Loucy (cell line): ENCODE results near the gene ODF2.

Source experiments
- H2AFZ ChIP-seq: fragments of 200-600 bp; sonication (generic); 2 replicates; pipeline ENCODE4 v1.6.0; 2016; ENCODE audit warnings: antibody characterized with exemption, mild to moderate bottlenecking, low read length, moderate library complexity
- H3F3A ChIP-seq: fragments of 200-600 bp; 2 replicates; pipeline ENCODE4 v1.6.0; 2016; ENCODE audit warnings: antibody characterized with exemption, low read depth, mild to moderate bottlenecking
- H3K27me3 ChIP-seq: fragments of 200-600 bp; sonication (generic); 2 replicates; pipeline ENCODE4 v1.6.1; 2014; ENCODE audit warnings: low read length, mild to moderate bottlenecking; ENCODE audit not compliant: insufficient read depth, poor library complexity, severe bottlenecking
- H3K36me3 ChIP-seq: fragments of 200-600 bp; sonication (generic); 2 replicates; pipeline ENCODE4 v1.6.1; 2016; ENCODE audit warnings: low read length; ENCODE audit not compliant: insufficient read depth
- H3K4me1 ChIP-seq: fragments of 200-600 bp; sonication (generic); 2 replicates; pipeline ENCODE4 v1.5.1; 2014; ENCODE audit warnings: low read length, mild to moderate bottlenecking; ENCODE audit not compliant: insufficient read depth, poor library complexity, severe bottlenecking
- H3K4me2 ChIP-seq: fragments of 200-600 bp; sonication (generic); 2 replicates; pipeline ENCODE4 v1.6.0; 2014; ENCODE audit warnings: antibody characterized with exemption, low read length, low read depth, mild to moderate bottlenecking; ENCODE audit not compliant: poor library complexity, severe bottlenecking
- H3K4me3 ChIP-seq: fragments of 200-600 bp; sonication (generic); 2 replicates; pipeline ENCODE4 v1.5.1; 2014; ENCODE audit warnings: low read length, mild to moderate bottlenecking, mixed read lengths; ENCODE audit not compliant: poor library complexity, severe bottlenecking
- H3K79me2 ChIP-seq: fragments of 200-600 bp; sonication (generic); 2 replicates; pipeline ENCODE4 v1.6.1; 2014; ENCODE audit warnings: low read length; ENCODE audit not compliant: insufficient read depth
- H3K9ac ChIP-seq: fragments of 200-600 bp; sonication (generic); 2 replicates; pipeline ENCODE4 v1.6.0; 2014; ENCODE audit warnings: mild to moderate bottlenecking, low read depth, low read length, moderate library complexity; ENCODE audit not compliant: poor library complexity, severe bottlenecking
- H3K9me2 ChIP-seq: fragments of 200-600 bp; sonication (generic); replicated peaks from 2 replicates; pipeline ENCODE4 v1.6.1; 2016; ENCODE audit warnings: low read depth, low read length, mixed read lengths
- H3K9me3 ChIP-seq: fragments of 200-600 bp; sonication (generic); 2 replicates; pipeline ENCODE4 v1.6.1; 2014; ENCODE audit warnings: mild to moderate bottlenecking, antibody characterized with exemption, low read length, low read depth; ENCODE audit not compliant: insufficient read depth
- H4K20me1 ChIP-seq: fragments of 200-600 bp; sonication (generic); 2 replicates; pipeline ENCODE4 v1.6.0; 2014; ENCODE audit warnings: antibody characterized with exemption, low read length, mild to moderate bottlenecking; ENCODE audit not compliant: insufficient read depth, poor library complexity, severe bottlenecking
- EZH2phosphoT487 ChIP-seq: fragments of 200-600 bp; IDR thresholded peaks from 2 replicates; pipeline ENCODE4 v1.6.1; 2018; ENCODE audit warnings: antibody characterized with exemption, mild to moderate bottlenecking, moderate library complexity, borderline replicate concordance
- TF ChIP-seq, protein P1 (sequence below): fragments of 200-600 bp; sonication (generic); conservative IDR thresholded peaks from 2 replicates; pipeline ENCODE4 v1.5.1; 2014; ENCODE audit warnings: mild to moderate bottlenecking, antibody characterized with exemption, low read length

ODF2 gene

DNA sequence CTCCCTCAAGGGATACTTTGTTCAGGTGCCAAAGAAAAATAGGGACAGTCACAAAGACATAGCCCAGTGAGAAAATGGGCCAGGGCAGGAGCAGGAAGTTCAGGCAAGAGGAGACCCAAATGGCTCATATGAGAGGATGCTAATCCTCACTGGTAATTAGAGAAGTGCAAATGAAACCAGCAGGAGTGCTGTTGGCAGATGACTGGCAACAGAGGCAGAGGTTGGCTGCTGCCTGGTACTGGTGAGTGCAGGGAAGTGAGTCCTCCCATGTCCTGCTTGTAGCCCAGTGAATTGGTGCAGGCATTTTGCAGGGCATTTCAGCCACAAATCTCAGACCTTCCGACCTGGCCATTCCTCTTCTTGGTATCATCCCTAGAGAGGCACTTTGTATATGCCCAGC lies 23.5 kb downstream of the ODF2 start:
- Histone ChIP-seq H2AFZ (no peak overlapping the region), H3K4me2 (no peak overlapping the region), H3F3A (no peaks in the 10 kb centered on the region), H3K4me1 (no peaks in the 10 kb centered on the region), H3K9ac (no peak overlapping the region), H4K20me1 (no peaks in the 10 kb centered on the region), H3K36me3 (peaks cover 55% of the 10 kb centered on the region; the same call in 1 of the 2 replicates), H3K9me3 (no peaks in the 10 kb centered on the region), H3K79me2 (no peaks in the 10 kb centered on the region), H3K27me3 (no peaks in the 10 kb centered on the region), H3K4me3 (no peak overlapping the region), H3K9me2 (no peaks in the 10 kb centered on the region)
- no peak for TF ChIP-seq EZH2phosphoT487
- TF ChIP-seq, protein P1, sequence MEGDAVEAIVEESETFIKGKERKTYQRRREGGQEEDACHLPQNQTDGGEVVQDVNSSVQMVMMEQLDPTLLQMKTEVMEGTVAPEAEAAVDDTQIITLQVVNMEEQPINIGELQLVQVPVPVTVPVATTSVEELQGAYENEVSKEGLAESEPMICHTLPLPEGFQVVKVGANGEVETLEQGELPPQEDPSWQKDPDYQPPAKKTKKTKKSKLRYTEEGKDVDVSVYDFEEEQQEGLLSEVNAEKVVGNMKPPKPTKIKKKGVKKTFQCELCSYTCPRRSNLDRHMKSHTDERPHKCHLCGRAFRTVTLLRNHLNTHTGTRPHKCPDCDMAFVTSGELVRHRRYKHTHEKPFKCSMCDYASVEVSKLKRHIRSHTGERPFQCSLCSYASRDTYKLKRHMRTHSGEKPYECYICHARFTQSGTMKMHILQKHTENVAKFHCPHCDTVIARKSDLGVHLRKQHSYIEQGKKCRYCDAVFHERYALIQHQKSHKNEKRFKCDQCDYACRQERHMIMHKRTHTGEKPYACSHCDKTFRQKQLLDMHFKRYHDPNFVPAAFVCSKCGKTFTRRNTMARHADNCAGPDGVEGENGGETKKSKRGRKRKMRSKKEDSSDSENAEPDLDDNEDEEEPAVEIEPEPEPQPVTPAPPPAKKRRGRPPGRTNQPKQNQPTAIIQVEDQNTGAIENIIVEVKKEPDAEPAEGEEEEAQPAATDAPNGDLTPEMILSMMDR: no peak

DNA sequence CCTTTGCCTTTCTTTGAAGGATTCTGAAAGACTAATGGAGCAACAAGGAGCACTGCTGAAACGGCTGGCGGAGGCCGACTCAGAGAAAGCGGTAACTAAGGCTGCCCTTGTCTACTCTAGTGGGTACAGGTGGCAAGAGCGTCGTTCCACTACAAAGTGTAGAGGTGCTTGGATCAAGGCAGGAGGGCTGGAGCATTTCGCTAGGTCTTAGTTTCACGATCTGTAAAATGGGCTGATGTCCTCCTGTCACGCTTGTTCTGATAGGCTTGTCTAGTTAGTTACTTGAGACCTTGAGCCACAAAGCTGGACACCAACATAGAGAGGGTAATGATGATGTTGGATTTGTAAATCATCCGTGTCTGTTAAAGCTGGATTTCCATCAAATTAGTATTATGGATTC lies 25.8 kb downstream of the ODF2 start:
- no peak overlapping the region for H3K4me2 ChIP-seq
- no peaks in the 10 kb centered on the region for H3K9me3 ChIP-seq
- H3K36me3 ChIP-seq: peaks cover 64% of the 10 kb centered on the region; the same call in 1 of the 2 replicates
- no peaks in the 10 kb centered on the region for H3K4me1 ChIP-seq
- TF ChIP-seq, protein P1: no peak
- TF ChIP-seq EZH2phosphoT487: no peak
- no peak overlapping the region for H3K9ac ChIP-seq
- H3K27me3 ChIP-seq: no peaks in the 10 kb centered on the region
- no peak overlapping the region for H2AFZ ChIP-seq
- no peaks in the 10 kb centered on the region for H4K20me1 ChIP-seq
- no peaks in the 10 kb centered on the region for H3K9me2 ChIP-seq
- no peaks in the 10 kb centered on the region for H3F3A ChIP-seq
- no peaks in the 10 kb centered on the region for H3K79me2 ChIP-seq
- H3K4me3 ChIP-seq: no peak overlapping the region

DNA sequence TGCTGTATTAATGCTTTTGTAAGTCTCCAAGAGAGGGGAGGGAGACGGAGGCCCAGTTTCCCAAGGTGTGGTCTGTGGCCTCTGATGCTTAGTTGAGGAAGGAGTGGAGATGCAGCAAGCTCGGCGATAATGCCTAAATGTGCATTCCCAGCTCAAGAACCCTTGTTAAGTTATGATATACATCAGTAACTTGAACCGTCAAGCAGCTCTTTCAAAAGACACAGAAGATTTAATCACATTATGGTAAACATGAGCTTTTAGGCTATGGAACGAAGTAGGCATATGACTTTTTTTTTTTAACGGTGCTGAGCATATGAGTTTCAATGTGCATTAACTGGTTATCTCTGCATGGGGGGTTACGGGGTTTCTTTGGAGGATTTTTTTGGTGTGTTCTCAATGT lies 26.4 kb downstream of the ODF2 start:
- H3F3A ChIP-seq: no peaks in the 10 kb centered on the region
- H3K9me3 ChIP-seq: no peaks in the 10 kb centered on the region
- no peaks in the 10 kb centered on the region for H3K4me1 ChIP-seq
- H4K20me1 ChIP-seq: no peaks in the 10 kb centered on the region
- H3K4me3 ChIP-seq: no peak overlapping the region
- TF ChIP-seq, protein P1: no peak
- no peak for TF ChIP-seq EZH2phosphoT487
- no peak overlapping the region for H2AFZ ChIP-seq
- peaks cover 71% of the 10 kb centered on the region; the same call in 1 of the 2 replicates for H3K36me3 ChIP-seq
- H3K4me2 ChIP-seq: no peak overlapping the region
- no peak overlapping the region for H3K9ac ChIP-seq
- no peaks in the 10 kb centered on the region for H3K27me3 ChIP-seq
- H3K79me2 ChIP-seq: no peaks in the 10 kb centered on the region
- H3K9me2 ChIP-seq: no peaks in the 10 kb centered on the region
